ENCODE results near the gene A2M. TPM values are rescaled to one million over a fixed set of nuclear protein-coding genes. Genes with fewer than 3 reads are reported as not detected.

Gene A2M
- total RNA-seq, 1 donor from 2014 or later, result 1.4 TPM

GRCh38 chr12:9076733-9077132, 39.0 kb downstream of the A2M start:
- no peak for DNase-seq (ENCODE audit: low spot score)
- Mint-ChIP-seq H3K9me3 (ENCODE audit: unreplicated experiment) (no peaks in the 10 kb centered on the region), H3K4me3 (ENCODE audit: unreplicated experiment) (no peak overlapping the region), H3K27ac (ENCODE audit: unreplicated experiment) (no peak overlapping the region), H3K27me3 (ENCODE audit: unreplicated experiment) (peaks cover 2% of the 10 kb centered on the region), H3K36me3 (ENCODE audit: low read depth, unreplicated experiment) (peaks cover 4% of the 10 kb centered on the region), H3K4me1 (ENCODE audit: unreplicated experiment) (no peaks in the 10 kb centered on the region)
- no peak for TF ChIP-seq CTCF (IDR thresholded peaks at IDR 0.05; ENCODE audit: unreplicated experiment)

GRCh38 chr12:9075138-9075535, 40.6 kb downstream of the A2M start:
- TF ChIP-seq CTCF (IDR thresholded peaks at IDR 0.05; ENCODE audit: unreplicated experiment), result no peak
- no peak for DNase-seq (ENCODE audit: low spot score)
- H3K4me3 Mint-ChIP-seq (ENCODE audit: unreplicated experiment), result no peak overlapping the region
- no peaks in the 10 kb centered on the region for H3K4me1 Mint-ChIP-seq (ENCODE audit: unreplicated experiment)
- no peak overlapping the region for H3K27ac Mint-ChIP-seq (ENCODE audit: unreplicated experiment)
- no peaks in the 10 kb centered on the region for H3K9me3 Mint-ChIP-seq (ENCODE audit: unreplicated experiment)
- H3K27me3 Mint-ChIP-seq (ENCODE audit: unreplicated experiment), result peaks cover 2% of the 10 kb centered on the region
- H3K36me3 Mint-ChIP-seq (ENCODE audit: low read depth, unreplicated experiment), result no peaks in the 10 kb centered on the region

- H3K27ac Mint-ChIP-seq (ENCODE audit: unreplicated experiment), result no peak overlapping the region
- no peak for TF ChIP-seq CTCF (IDR thresholded peaks at IDR 0.05; ENCODE audit: unreplicated experiment)
- H3K27me3 Mint-ChIP-seq (ENCODE audit: unreplicated experiment), result peaks cover 2% of the 10 kb centered on the region
- H3K36me3 Mint-ChIP-seq (ENCODE audit: low read depth, unreplicated experiment), result no peaks in the 10 kb centered on the region
- no peak for DNase-seq (ENCODE audit: low spot score)
- no peaks in the 10 kb centered on the region for H3K4me1 Mint-ChIP-seq (ENCODE audit: unreplicated experiment)
- no peak overlapping the region for H3K4me3 Mint-ChIP-seq (ENCODE audit: unreplicated experiment)
- no peaks in the 10 kb centered on the region for H3K9me3 Mint-ChIP-seq (ENCODE audit: unreplicated experiment)
These were observed 41.1 kb downstream of the A2M start for GRCh38 chr12:9074484-9075137.

- no peak overlapping the region for H3K27ac Mint-ChIP-seq (ENCODE audit: unreplicated experiment)
- H3K9me3 Mint-ChIP-seq (ENCODE audit: unreplicated experiment), result no peaks in the 10 kb centered on the region
- DNase-seq (ENCODE audit: low spot score), result no peak
- no peaks in the 10 kb centered on the region for H3K36me3 Mint-ChIP-seq (ENCODE audit: low read depth, unreplicated experiment)
- peaks cover 2% of the 10 kb centered on the region for H3K27me3 Mint-ChIP-seq (ENCODE audit: unreplicated experiment)
- H3K4me1 Mint-ChIP-seq (ENCODE audit: unreplicated experiment), result no peaks in the 10 kb centered on the region
- no peak overlapping the region for H3K4me3 Mint-ChIP-seq (ENCODE audit: unreplicated experiment)
- no peak for TF ChIP-seq CTCF (IDR thresholded peaks at IDR 0.05; ENCODE audit: unreplicated experiment)
These were observed 42.6 kb downstream of the A2M start for GRCh38 chr12:9073076-9073475.

GRCh38 chr12:9072481-9073038, 43.2 kb downstream of the A2M start:
- no peak overlapping the region for H3K27ac Mint-ChIP-seq (ENCODE audit: unreplicated experiment)
- H3K9me3 Mint-ChIP-seq (ENCODE audit: unreplicated experiment), result no peaks in the 10 kb centered on the region
- TF ChIP-seq CTCF (IDR thresholded peaks at IDR 0.05; ENCODE audit: unreplicated experiment), result no peak
- H3K36me3 Mint-ChIP-seq (ENCODE audit: low read depth, unreplicated experiment), result no peaks in the 10 kb centered on the region
- no peaks in the 10 kb centered on the region for H3K4me1 Mint-ChIP-seq (ENCODE audit: unreplicated experiment)
- H3K27me3 Mint-ChIP-seq (ENCODE audit: unreplicated experiment), result peaks cover 2% of the 10 kb centered on the region
- DNase-seq (ENCODE audit: low spot score), result no peak
- no peak overlapping the region for H3K4me3 Mint-ChIP-seq (ENCODE audit: unreplicated experiment)

Measured in endothelial cell (in vitro differentiated cells).